ENCODE data around the gene TACR1. TPM values are rescaled to one million over a fixed set of nuclear protein-coding genes. Genes with fewer than 3 reads are reported as not detected.

TACR1 gene
- total RNA-seq, 1 experiment from 2014 or later = not detected

DNA sequence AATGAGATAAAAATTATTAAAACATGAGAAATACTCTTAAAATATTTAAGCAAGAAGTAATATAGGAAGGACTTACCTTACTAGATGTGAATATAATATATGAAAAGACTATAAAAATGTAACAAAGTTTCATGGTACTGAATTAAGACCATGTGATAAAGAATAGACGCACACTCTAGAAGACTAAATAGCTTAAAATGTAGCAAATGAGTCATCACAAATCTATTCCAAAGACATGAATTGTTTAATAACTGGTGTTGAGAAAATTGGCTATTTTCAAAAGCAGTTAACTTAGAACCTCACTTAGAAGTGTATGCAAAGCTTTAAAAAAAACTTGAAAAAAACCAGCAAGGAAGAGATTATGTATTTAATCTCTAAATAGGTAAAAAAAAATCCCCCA is 176.8 kb downstream of the TACR1 start:
- DNase-seq (ENCODE audit: low read depth) = no peak

DNA sequence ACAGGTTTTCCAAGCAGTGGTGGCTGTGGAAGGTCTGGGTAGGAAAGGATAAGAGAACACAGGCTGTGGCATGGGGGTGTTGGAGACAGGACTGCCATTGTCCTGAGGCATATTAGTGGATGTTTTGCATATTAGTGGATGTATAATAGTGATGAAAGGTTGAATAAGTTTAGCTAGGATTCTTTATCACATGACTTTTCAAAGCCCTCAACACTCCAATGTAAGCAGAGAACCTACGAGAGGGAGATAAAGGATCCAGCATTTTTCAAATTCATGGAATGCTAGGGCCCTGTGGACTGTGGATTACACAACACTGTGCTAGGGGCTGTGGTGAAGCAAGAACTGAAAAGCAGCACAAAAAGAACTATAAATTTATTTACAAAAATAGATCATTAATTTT is 177.6 kb downstream of the TACR1 start:
- DNase-seq (ENCODE audit: low read depth) = peak; percentile 9

DNA sequence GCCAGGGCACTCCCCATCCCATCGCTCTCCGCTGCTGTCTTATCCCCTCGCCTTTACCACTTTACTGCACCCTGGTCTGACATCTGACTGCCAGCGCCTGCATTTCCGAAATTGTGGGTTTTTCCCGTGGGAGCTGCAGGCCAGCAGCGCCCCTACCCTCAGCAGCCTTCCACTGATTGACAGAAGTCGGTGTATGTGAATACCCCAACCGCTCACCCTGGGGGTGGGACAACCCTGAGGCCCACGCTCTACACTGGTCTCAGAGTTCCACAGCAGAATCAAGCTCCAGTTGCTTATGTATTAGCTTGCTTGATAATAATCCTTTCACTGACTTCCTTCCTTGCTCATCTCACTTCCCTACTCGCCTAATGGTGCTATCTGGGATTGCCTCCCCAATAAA is 178.8 kb downstream of the TACR1 start:
- no peak for DNase-seq (ENCODE audit: low read depth)

DNA sequence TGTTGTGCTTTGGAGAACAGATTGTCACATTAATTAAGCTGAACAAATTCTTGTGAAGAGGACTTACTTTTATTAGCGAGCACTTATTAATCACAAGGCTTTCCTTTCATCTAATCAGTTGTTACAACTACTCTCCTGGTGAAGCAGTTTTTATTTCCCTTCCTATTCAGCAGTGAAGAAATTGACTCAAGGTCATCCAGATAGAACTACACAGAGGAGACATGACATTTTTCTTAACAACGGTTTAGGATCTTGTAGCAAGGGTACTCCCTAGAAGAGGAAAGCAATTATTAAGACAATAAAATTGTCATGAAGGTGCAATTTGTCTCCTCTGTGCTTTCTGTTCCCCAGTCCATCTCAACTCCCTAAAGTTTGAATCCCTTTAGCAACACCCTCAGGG is 179.5 kb downstream of the TACR1 start:
- DNase-seq (ENCODE audit: low read depth) = no peak

DNA sequence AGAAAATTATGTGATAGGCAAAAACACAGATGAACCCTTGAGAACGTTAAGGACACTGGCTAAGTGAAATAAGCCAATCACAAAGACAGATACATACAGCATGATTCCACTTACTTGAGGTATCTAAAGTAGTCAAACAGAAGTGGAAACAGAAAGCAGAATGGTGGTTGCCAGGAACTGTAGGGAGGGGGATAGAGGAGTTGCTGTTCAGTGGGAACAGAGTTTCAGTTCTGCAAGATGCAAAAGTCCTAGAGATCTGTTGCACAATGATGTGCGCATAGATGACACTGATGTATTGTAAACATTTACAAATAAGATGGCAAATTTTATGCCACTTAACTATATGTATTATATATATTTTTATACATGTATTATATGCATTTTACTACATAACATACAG is 181.2 kb downstream of the TACR1 start:
- no peak for DNase-seq (ENCODE audit: low read depth)

DNA sequence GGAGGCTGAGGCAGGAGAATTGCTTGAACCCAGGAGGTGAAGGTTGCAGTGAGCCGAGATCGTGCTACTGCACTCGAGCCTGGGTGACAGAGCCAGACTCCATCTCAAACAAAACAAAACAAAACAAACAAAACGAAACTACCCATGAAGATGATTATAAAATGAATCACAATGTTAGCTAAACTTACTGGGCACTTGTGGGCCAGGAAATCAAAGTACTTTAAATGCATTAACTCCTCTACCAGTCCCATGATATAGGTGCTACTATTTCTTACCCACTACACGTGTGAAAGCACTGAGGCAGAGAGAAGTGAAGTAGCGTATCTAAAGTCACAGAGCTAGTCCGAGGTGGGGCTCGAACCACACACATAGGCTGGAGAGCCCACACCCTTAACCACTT is 187.2 kb downstream of the TACR1 start:
- no peak for DNase-seq (ENCODE audit: low read depth)

DNA sequence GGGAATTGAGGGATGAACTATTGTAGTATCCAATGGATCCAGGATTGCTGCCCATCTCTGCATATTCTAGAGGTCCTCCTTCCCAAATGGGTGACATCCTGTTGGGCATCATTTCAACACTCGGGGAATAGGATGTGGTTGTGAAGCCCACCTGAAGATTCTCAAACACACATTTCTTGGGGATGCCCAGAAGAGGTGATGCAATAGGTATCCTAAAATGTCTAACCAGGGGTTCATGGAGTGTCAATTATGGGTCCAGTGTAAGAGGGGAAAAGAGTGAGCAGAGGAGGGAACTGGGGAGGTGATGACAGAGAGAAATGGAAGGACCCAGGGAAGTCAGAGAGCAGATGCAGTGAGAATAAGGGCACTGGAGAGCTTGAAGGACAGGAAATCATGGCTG is 188.7 kb downstream of the TACR1 start:
- DNase-seq (ENCODE audit: low read depth) = no peak

DNA sequence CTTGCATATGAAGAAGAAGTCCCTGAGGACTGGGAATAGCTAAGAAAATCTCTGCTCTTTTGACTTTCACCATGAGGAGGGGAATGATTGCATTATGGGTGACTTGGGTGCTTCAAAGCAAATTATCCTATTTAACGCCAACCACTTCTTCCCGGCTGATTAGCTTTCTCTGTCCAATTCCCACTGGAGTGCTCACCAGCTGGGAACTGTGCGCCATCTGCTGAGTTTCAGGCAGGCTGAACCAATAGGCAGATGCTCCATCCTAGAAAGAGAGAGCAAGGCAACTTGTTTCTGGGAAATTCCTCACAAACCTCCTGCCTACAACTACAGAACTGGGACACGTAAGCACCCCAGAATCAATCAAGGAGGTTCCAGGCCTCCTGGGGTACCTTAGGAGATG is 191.5 kb downstream of the TACR1 start:
- DNase-seq (ENCODE audit: low read depth) = no peak

DNA sequence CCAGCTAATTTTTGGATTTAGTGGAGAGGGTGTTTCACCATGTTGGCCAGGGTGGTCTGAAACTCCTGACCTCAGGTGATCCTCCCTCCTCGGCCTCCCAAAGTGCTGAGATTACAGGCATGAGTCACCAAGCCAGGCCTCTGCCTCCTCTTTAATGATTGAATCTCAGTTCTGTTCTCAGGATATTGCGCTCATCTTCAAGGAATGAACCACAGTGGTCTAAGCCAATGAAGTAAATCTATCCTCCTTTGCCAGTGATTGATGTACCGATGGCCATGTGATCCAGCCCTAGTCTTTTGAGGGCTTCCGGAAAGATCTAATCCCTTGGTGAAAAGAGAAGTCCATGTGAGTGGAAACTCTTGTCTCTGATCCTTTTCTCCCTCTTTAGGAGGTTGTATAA is 192.3 kb downstream of the TACR1 start:
- no peak for DNase-seq (ENCODE audit: low read depth)

DNA sequence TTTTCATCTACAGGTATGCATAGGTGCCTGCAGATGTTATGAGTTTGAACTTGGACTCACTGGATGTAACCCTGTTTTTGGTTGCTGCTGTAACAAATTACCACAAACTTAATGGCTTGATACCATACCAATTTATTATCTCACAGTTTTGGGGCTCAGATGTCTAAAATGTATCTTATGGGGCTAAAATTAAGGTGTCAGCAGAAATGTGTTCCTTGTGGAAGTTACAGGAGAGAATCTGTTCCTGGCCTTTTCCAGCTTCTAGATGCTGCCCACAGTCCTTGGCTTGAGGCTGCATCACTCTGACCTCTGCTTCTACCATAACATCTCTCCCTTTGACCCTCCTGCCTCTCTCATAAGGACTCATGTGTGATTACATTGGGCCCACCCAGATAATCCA is 193.3 kb downstream of the TACR1 start:
- no peak for DNase-seq (ENCODE audit: low read depth)

DNA sequence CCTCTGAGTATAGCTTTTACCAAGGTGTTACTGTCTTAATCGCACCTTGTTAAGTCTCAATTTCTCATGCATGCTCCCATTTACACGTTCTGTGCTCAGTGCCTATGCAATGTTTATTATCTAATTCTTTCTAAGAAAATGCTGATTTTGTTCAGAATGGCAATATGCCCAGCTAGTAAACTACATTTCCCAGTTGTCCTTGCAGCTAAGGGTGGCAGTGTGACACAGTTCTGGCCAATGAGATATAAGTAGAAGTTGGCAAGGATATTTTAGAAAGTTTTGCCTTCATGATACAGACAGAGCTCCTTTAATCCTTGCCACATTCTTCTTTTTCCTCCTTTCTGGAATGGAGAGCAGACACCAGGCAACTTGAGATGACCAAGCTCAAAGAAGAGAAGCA is 195.5 kb downstream of the TACR1 start:
- no peak for DNase-seq (ENCODE audit: low read depth)

DNA sequence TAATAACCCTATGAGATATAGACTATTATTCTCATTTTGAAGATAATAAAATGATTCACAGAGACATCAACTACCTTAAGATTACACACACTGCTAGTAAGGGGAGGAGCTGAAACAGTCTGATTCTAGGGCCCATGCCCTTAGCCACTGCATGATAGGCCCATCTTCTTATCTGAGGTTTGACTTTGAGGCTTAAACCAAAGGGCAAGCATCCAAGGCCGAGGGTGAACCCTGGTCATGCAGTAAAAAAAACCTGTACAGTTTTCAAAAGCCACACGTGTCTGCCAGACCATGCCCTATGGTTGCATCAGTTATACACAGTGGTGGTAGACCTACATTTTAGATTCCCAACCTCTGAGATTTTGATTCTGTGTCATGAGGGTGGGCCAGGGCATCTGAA is 196.0 kb downstream of the TACR1 start:
- DNase-seq (ENCODE audit: low read depth) = no peak

DNA sequence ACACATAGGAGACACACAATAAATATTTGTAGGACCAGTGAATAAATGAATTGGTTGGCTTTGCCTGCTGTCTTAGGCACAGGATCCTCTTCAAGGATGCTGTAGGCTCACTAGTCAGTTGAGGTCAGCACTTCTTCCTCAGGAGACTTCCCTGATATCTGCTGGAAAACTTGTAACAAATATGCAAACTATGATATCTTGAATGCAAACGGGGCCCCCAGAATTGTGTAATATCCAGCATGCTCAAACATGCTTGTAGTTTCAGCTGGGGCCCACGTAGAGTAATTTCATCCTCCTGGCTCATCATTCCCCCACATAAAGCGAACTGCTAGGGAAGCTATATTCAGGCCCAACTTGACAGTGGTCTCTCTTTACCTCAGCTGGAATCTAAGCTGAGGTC is 197.3 kb downstream of the TACR1 start:
- DNase-seq (ENCODE audit: low read depth) = no peak

DNA sequence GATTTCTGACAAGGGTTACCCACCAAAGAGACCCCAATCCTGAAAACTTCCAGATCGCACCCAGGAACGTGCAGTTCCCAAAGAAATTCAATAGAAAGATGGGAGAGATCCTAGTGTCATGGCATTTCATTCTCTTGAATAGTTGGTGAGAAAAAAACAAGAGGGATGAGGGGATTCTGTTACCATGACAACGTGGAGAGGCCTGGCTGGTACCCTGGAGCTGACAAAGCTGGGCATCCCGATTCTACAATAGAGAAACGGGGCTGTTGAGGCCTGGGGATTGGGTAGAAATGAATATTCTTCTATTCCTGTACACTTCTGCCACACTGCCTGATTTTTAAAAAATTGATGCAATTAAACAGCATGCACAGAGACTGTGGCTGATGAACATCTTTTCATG is 199.9 kb downstream of the TACR1 start:
- no peak for DNase-seq (ENCODE audit: low read depth)

Other genes starting within 250 kb of the TACR1 start
- gene POLE4, start 240.9 kb downstream of the TACR1 start, total RNA-seq (2014; rRNA removed; shearing (Covaris generic)) = 85.9 and 92.8 TPM in 2 replicates

Data from RPMI7951 (cell line).